CD14-positive monocyte (primary cell): Measurements from ENCODE around the gene C8B. TPM values are rescaled to one million over a fixed set of nuclear protein-coding genes. Genes with fewer than 3 reads are reported as not detected.

ENCODE experiments used
- DNase-seq, 3 donors: peaks; one replicate each; pipeline ENCODE4 v3.0.0-alpha.2; 2011 to 2022
- H2AFZ ChIP-seq: 2 replicates; pipeline ENCODE4 v1.6.0; 2012; ENCODE audit warnings: mild to moderate bottlenecking, low read depth, low read length, inconsistent platforms; ENCODE audit not compliant: insufficient read depth, poor library complexity, severe bottlenecking
- H3K27ac ChIP-seq, 2 donors: 1 replicate in 1 of 2; 2 replicates in 1 of 2; pipeline ENCODE4 v1.5.1; 2012 to 2013; ENCODE audit warnings: low read length in 2 of 2, control low read depth in 1 of 2, inconsistent platforms in 1 of 2, low read depth in 1 of 2, mild to moderate bottlenecking in 1 of 2
- H3K27me3 ChIP-seq, 2 donors: one replicate each; pipeline versions ENCODE4 v1.6.0 to v1.6.1; 2011 to 2013; ENCODE audit warnings: low read length in 2 of 2; ENCODE audit not compliant: control insufficient read depth in 2 of 2, insufficient read depth in 2 of 2
- H3K36me3 ChIP-seq, 2 donors: replicated peaks in 1 of 2; 1 replicate in 1 of 2; 2 replicates in 1 of 2; pipeline versions ENCODE4 v1.5.1 to v1.6.1; 2012 to 2013; ENCODE audit warnings: low read length in 2 of 2, control low read depth in 1 of 2, inconsistent platforms in 1 of 2, mild to moderate bottlenecking in 1 of 2; ENCODE audit not compliant: insufficient read depth in 2 of 2, control insufficient read depth in 1 of 2
- H3K4me1 ChIP-seq, 2 donors: 1 replicate in 1 of 2; 2 replicates in 1 of 2; pipeline versions ENCODE4 v1.5.1 to v1.6.1; 2012 to 2013; ENCODE audit warnings: low read length in 2 of 2, control low read depth in 1 of 2, inconsistent platforms in 1 of 2, mild to moderate bottlenecking in 1 of 2, moderate library complexity in 1 of 2; ENCODE audit not compliant: insufficient read depth in 2 of 2, control insufficient read depth in 1 of 2
- H3K4me2 ChIP-seq: replicated peaks from 2 replicates; pipeline ENCODE3; 2012; ENCODE audit warnings: low read length, moderate library complexity, mild to moderate bottlenecking; ENCODE audit not compliant: poor library complexity, severe bottlenecking; ENCODE audit errors: extremely low read depth
- H3K4me3 ChIP-seq, 3 experiments: fragments of 200-600 bp in 1 of 3; sonication (generic) in 1 of 3; replicated peaks in 1 of 3; 1 replicate in 2 of 3; 2 replicates in 1 of 3; pipeline ENCODE4 v1.5.1; 2011 to 2013; ENCODE audit warnings: low read length in 3 of 3, mild to moderate bottlenecking in 3 of 3, control low read depth in 2 of 3, low read depth in 2 of 3, inconsistent platforms in 1 of 3, moderate library complexity in 1 of 3
- H3K79me2 ChIP-seq: 2 replicates; pipeline ENCODE4 v1.6.0; 2012; ENCODE audit warnings: mild to moderate bottlenecking, control low read depth, inconsistent platforms, low read length, moderate library complexity; ENCODE audit not compliant: insufficient read depth
- H3K9ac ChIP-seq: 2 replicates; pipeline ENCODE4 v1.6.0; 2017; ENCODE audit warnings: low read length, mild to moderate bottlenecking; ENCODE audit not compliant: insufficient read depth, poor library complexity, severe bottlenecking
- H3K9me3 ChIP-seq, 2 donors: replicated peaks in 1 of 2; 1 replicate in 1 of 2; 2 replicates in 1 of 2; pipeline versions ENCODE4 v1.5.1 to v1.6.1; 2012 to 2013; ENCODE audit warnings: low read length in 2 of 2, control low read depth in 1 of 2; ENCODE audit not compliant: control insufficient read depth in 1 of 2, insufficient read depth in 1 of 2
- H4K20me1 ChIP-seq: 2 replicates; pipeline ENCODE4 v1.6.0; 2012; ENCODE audit warnings: mild to moderate bottlenecking, low read length, control low read depth, moderate library complexity; ENCODE audit not compliant: insufficient read depth
- H3K27ac Mint-ChIP-seq, 7 donors: one replicate each; pipeline ENCODE4 v1.8.0; 2020; ENCODE audit warnings: mild to moderate bottlenecking in 7 of 7, mixed read lengths in 7 of 7, moderate library complexity in 6 of 7, inconsistent platforms in 2 of 7
- H3K27me3 Mint-ChIP-seq, 3 donors: one replicate each; pipeline ENCODE4 v1.8.0; 2021 to 2022; ENCODE audit warnings: low read depth in 3 of 3, mild to moderate bottlenecking in 3 of 3, mixed read lengths in 3 of 3, moderate library complexity in 3 of 3, inconsistent platforms in 1 of 3
- H3K36me3 Mint-ChIP-seq, 2 donors: one replicate each; pipeline ENCODE4 v1.8.0; 2020; ENCODE audit warnings: mixed read lengths in 2 of 2, inconsistent platforms in 1 of 2, mild to moderate bottlenecking in 1 of 2
- H3K4me1 Mint-ChIP-seq: one replicate; pipeline ENCODE4 v1.8.0; 2020; ENCODE audit warnings: mild to moderate bottlenecking, mixed read lengths
- H3K4me3 Mint-ChIP-seq, 2 donors: one replicate each; pipeline ENCODE4 v1.8.0; 2020; ENCODE audit warnings: mild to moderate bottlenecking in 2 of 2, mixed read lengths in 2 of 2, moderate library complexity in 1 of 2
- H3K9me3 Mint-ChIP-seq, 7 donors: one replicate each; pipeline ENCODE4 v1.8.0; 2020 to 2022; ENCODE audit warnings: mixed read lengths in 7 of 7, mild to moderate bottlenecking in 6 of 7, moderate library complexity in 6 of 7, inconsistent platforms in 2 of 7
- WGBS: methylation state at CpG from one replicate; pipeline ENCODE4 v1.1.5; 2013; ENCODE audit warnings: missing lambda C conversion rate; ENCODE audit not compliant: insufficient coverage; 5-methylcytosine and 5-hydroxymethylcytosine counted together
- intact Hi-C, 2 donors: fragments of 100-400 bp; cut with micrococcal nuclease; formaldehyde crosslinking; loops; one replicate each; pipeline versions ENCODE4 v1.15.0 to v1.15.1; 2023
- polyA plus RNA-seq, 3 donors: library from polyadenylated mRNA; depleted of rRNA in 1 of 3; unstranded in 2 of 3; stranded (reverse) in 1 of 3; fragments of 300-500 nt in 2 of 3; fragments of >200 nt in 1 of 3; fragmentation: Illumina TruSeq in 2 of 3; gene quantifications; 1 replicate in 2 of 3; 2 replicates in 1 of 3; pipeline ENCODE4 v1.2.3, GENCODE V29; 2012 to 2021
- TF ChIP-seq, protein P1 (sequence below): fragments of 200-600 bp; IDR thresholded peaks from one replicate; pipeline ENCODE4 v1.8.0; 2022; ENCODE audit warnings: antibody characterized with exemption, mild to moderate bottlenecking

C8B gene
- polyA plus RNA-seq, 3 donors, result not detected

DNA sequence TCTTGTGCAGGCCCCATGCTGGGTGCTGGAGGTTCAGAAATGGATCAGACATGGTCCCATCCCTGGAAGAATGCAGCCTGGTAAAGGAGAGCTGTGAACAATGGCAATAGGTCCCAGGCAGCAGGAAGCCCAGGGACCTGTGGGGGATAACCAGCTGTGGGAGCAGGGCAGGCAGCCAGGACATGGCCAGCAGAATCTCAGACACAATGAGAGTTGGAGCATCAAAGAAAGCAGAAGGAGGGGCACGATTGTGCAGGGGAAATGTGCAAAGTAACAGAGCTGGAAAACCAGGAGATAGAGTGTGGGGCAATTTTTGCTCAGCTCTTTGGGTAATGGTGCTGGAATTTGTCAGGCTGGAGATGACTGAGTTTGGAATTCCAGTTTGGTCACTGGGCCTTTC is 44.3 kb downstream of the C8B start:
- Histone ChIP-seq H3K4me2 (no peak overlapping the region), H3K79me2 (no peaks in the 10 kb centered on the region), H4K20me1 (no peaks in the 10 kb centered on the region), H3K4me3 (no peak overlapping the region), H3K27me3 (no peaks in the 10 kb centered on the region), H3K27ac (no peak overlapping the region), H3K9ac (no peak overlapping the region), H2AFZ (no peak overlapping the region), H3K4me1 (no peaks in the 10 kb centered on the region), H3K9me3 (no peaks in the 10 kb centered on the region), H3K36me3 (no peaks in the 10 kb centered on the region)
- DNase-seq, result no peak
- WGBS, result 46% methylated on average over 1 of the region's 1 CpG
- peaks cover 0 to 3% (median 3%) of the 10 kb centered on the region in 3 donors for H3K27me3 Mint-ChIP-seq
- TF ChIP-seq, protein P1, sequence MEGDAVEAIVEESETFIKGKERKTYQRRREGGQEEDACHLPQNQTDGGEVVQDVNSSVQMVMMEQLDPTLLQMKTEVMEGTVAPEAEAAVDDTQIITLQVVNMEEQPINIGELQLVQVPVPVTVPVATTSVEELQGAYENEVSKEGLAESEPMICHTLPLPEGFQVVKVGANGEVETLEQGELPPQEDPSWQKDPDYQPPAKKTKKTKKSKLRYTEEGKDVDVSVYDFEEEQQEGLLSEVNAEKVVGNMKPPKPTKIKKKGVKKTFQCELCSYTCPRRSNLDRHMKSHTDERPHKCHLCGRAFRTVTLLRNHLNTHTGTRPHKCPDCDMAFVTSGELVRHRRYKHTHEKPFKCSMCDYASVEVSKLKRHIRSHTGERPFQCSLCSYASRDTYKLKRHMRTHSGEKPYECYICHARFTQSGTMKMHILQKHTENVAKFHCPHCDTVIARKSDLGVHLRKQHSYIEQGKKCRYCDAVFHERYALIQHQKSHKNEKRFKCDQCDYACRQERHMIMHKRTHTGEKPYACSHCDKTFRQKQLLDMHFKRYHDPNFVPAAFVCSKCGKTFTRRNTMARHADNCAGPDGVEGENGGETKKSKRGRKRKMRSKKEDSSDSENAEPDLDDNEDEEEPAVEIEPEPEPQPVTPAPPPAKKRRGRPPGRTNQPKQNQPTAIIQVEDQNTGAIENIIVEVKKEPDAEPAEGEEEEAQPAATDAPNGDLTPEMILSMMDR, result no peak
- intact Hi-C loops, result no loop called here
- H3K9me3 Mint-ChIP-seq, result peaks cover 0 to 2% (median 0%) of the 10 kb centered on the region in 7 donors
- no peak overlapping the region for H3K27ac Mint-ChIP-seq
- no peak overlapping the region for H3K4me3 Mint-ChIP-seq
- H3K36me3 Mint-ChIP-seq, result no peaks in the 10 kb centered on the region
- no peaks in the 10 kb centered on the region for H3K4me1 Mint-ChIP-seq

DNA sequence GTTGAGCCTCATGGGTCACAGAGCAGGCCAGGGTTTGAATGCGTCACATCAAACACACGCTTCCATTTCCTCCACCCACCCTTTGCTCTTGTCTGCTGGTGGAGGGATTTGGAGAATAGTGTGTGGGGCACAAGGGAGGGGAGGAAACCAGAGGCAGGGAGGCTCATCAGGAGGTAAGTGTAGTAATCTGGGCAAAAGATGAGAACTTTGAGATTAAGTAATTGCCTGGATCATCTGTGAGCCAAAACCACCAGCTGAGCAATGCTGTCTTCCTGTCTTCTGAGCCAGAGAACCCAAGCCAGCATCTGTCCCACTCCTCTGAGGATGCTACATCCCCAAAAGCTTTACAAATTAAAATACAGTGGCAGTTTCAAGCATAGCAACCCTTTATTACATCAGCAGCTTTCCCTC is 45.2 kb downstream of the C8B start:
- no CpG with 5 or more reads among the region's 2 CpGs for WGBS
- Histone ChIP-seq H3K79me2 (no peaks in the 10 kb centered on the region), H4K20me1 (no peaks in the 10 kb centered on the region), H3K4me1 (no peaks in the 10 kb centered on the region), H3K36me3 (no peaks in the 10 kb centered on the region), H3K4me2 (no peak overlapping the region), H3K27ac (no peak overlapping the region), H2AFZ (no peak overlapping the region), H3K9me3 (no peaks in the 10 kb centered on the region), H3K4me3 (no peak overlapping the region), H3K27me3 (no peaks in the 10 kb centered on the region), H3K9ac (no peak overlapping the region)
- H3K27me3 Mint-ChIP-seq, result peaks cover 1 to 3% (median 3%) of the 10 kb centered on the region in 3 donors
- intact Hi-C loops, result no loop called here
- H3K36me3 Mint-ChIP-seq, result no peaks in the 10 kb centered on the region
- DNase-seq, result no peak
- no peak overlapping the region for H3K4me3 Mint-ChIP-seq
- no peaks in the 10 kb centered on the region for H3K4me1 Mint-ChIP-seq
- TF ChIP-seq, protein P1, result no peak
- peaks cover 0 to 6% (median 2%) of the 10 kb centered on the region in 7 donors for H3K9me3 Mint-ChIP-seq
- peak overlapping the region in 1 of 7 donors; percentile 26 for H3K27ac Mint-ChIP-seq
